Measurements from ENCODE around the gene USP22. TPM values are rescaled to one million over a fixed set of nuclear protein-coding genes. Genes with fewer than 3 reads are reported as not detected.

The USP22 gene
- total RNA-seq, 1 donor from 2014 or later: 257 TPM

DNA sequence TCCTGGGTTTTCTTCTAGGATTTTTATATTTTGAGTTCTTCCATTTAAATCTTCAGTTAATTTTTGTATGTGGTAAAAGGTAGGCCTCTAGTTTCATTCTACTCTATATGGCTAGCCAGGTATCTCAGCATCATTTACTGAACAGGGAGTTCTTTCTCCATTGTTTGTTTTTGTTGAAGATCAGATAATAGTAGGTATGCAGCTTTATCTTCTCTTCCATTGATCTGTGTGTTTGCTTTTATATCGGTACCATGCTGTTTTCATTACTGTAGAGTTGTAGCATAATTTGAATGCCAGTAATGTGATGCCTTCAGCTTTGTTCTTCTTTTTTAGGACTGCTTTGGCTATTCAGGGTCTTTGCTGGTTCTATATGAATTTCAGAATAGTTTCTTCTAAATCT lies 77.3 kb downstream of the USP22 start:
- DNase-seq (ENCODE audit: extremely low spot score, unreplicated experiment): no peak
- Mint-ChIP-seq H3K4me1 (ENCODE audit: unreplicated experiment) (peaks cover 56% of the 10 kb centered on the region), H3K36me3 (ENCODE audit: unreplicated experiment) (peaks cover 56% of the 10 kb centered on the region), H3K4me3 (ENCODE audit: unreplicated experiment) (no peak overlapping the region), H3K27ac (ENCODE audit: unreplicated experiment) (no peak overlapping the region), H3K9me3 (ENCODE audit: unreplicated experiment) (no peaks in the 10 kb centered on the region), H3K27me3 (ENCODE audit: unreplicated experiment) (no peaks in the 10 kb centered on the region)
- TF ChIP-seq, protein P1, sequence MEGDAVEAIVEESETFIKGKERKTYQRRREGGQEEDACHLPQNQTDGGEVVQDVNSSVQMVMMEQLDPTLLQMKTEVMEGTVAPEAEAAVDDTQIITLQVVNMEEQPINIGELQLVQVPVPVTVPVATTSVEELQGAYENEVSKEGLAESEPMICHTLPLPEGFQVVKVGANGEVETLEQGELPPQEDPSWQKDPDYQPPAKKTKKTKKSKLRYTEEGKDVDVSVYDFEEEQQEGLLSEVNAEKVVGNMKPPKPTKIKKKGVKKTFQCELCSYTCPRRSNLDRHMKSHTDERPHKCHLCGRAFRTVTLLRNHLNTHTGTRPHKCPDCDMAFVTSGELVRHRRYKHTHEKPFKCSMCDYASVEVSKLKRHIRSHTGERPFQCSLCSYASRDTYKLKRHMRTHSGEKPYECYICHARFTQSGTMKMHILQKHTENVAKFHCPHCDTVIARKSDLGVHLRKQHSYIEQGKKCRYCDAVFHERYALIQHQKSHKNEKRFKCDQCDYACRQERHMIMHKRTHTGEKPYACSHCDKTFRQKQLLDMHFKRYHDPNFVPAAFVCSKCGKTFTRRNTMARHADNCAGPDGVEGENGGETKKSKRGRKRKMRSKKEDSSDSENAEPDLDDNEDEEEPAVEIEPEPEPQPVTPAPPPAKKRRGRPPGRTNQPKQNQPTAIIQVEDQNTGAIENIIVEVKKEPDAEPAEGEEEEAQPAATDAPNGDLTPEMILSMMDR (IDR thresholded peaks at IDR 0.05): no peak

DNA sequence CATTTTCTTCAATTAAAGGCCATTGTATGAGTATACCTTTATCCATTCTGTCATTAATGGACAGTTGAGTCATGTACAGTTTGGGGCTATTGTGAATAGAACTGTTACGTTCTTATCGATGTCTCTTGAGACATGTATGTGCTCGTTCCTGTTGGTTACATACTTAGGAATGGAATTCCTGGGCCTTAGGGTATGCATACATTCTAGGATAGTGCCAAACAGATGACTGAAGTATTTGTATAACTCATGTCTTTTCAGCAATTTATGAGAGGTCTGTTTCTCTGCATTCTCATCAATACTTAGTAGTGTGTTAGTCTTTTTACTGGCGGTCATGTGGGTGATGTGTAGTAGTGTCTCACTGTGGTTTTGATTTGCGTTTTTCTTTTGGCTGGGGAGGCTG lies 81.2 kb downstream of the USP22 start:
- Mint-ChIP-seq H3K27me3 (ENCODE audit: unreplicated experiment) (no peaks in the 10 kb centered on the region), H3K27ac (ENCODE audit: unreplicated experiment) (peak overlapping the region; percentile 71), H3K9me3 (ENCODE audit: unreplicated experiment) (no peaks in the 10 kb centered on the region), H3K36me3 (ENCODE audit: unreplicated experiment) (peaks cover 68% of the 10 kb centered on the region), H3K4me1 (ENCODE audit: unreplicated experiment) (peaks cover 47% of the 10 kb centered on the region), H3K4me3 (ENCODE audit: unreplicated experiment) (no peak overlapping the region)
- TF ChIP-seq, protein P1 (IDR thresholded peaks at IDR 0.05): no peak
- DNase-seq (ENCODE audit: extremely low spot score, unreplicated experiment): no peak

DNA sequence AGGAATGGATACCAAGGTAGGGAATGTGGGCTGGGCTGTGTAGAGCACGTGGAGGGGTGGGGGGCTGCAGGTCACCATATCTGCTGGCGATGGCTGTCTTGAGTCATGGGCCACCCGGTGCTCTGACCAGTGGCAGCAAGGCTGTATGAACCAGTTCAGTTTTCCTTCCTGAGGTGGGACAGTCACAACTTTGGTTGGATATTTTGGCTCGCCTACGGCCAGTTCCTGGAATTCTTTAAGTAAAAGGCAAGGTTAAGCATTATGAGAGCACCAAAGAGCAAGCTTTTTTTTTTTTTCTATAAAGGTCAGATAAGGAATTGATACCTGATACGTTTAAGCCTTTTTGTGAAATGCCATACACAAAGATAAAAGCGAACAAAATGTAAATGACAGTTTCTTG lies 81.9 kb downstream of the USP22 start:
- TF ChIP-seq, protein P1 (IDR thresholded peaks at IDR 0.05): no peak
- peaks cover 49% of the 10 kb centered on the region for H3K4me1 Mint-ChIP-seq (ENCODE audit: unreplicated experiment)
- H3K27me3 Mint-ChIP-seq (ENCODE audit: unreplicated experiment): no peaks in the 10 kb centered on the region
- H3K27ac Mint-ChIP-seq (ENCODE audit: unreplicated experiment): peak overlapping the region; percentile 71
- H3K4me3 Mint-ChIP-seq (ENCODE audit: unreplicated experiment): no peak overlapping the region
- DNase-seq (ENCODE audit: extremely low spot score, unreplicated experiment): no peak
- peaks cover 72% of the 10 kb centered on the region for H3K36me3 Mint-ChIP-seq (ENCODE audit: unreplicated experiment)
- no peaks in the 10 kb centered on the region for H3K9me3 Mint-ChIP-seq (ENCODE audit: unreplicated experiment)

DNA sequence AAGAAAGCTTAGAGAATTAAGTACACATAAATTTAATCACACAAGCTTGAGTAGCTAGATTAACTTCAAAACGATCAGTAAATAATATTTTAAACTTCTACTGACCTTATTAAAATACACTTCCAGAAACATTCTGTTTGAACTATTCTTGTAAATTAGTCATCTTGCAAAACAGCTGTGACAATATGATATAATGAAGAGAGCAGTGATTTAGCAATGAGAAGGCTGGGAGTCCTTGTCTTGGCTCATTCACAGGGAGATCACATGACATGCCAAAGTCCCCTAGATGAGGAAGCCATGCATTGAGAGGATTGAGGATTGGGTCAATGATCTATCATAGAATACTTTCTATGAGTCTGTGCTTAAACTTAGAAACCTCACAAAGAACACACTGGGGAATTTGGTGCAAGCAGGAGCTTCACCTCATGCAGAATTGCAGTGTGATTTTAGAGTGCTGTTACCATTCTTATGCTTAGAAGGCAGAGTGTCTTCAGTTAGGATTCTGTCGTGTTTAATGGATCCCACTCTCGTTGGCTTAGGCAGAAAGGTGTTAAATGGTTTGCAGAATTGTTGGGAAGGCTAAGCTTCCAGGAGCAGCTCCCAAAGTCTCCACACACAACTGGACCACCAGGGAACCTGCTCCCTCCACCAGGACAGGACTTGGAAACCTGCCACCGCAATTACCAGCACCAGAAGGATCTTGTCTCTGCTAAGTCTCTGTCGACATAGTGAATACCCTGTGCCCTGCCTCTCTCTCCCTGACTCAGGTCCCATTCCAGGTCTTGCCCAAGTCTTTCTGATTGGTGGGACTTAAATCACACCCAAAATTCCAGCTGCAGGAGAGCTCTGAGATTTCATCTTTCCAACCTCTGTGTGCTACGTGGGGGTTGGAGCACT lies 87.1 kb downstream of the USP22 start:
- Mint-ChIP-seq H3K36me3 (ENCODE audit: unreplicated experiment) (peaks cover 56% of the 10 kb centered on the region), H3K27me3 (ENCODE audit: unreplicated experiment) (no peaks in the 10 kb centered on the region), H3K4me3 (ENCODE audit: unreplicated experiment) (no peak overlapping the region), H3K9me3 (ENCODE audit: unreplicated experiment) (no peaks in the 10 kb centered on the region), H3K27ac (ENCODE audit: unreplicated experiment) (peak overlapping the region; percentile 13), H3K4me1 (ENCODE audit: unreplicated experiment) (peaks cover 23% of the 10 kb centered on the region)
- TF ChIP-seq, protein P1 (IDR thresholded peaks at IDR 0.05): no peak
- DNase-seq (ENCODE audit: extremely low spot score, unreplicated experiment): no peak

DNA sequence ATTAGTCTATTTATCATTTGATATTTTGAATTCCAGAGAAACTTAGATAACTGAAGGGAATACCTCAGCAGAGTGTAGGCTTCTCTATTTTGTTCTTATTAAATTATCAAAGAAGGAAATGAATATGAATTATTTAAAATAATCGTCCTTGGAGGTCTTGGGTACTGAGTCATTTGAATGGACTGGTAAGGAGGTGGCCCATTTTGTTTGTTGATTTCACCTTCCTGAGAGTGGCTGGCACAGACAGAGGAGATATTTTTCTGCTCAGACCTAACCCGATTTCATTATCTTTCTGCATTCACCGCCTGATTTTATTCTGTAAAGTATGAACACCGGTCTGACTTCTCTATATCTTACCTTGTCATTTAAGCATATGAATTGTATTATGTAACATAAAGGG lies 88.0 kb downstream of the USP22 start:
- H3K27me3 Mint-ChIP-seq (ENCODE audit: unreplicated experiment): no peaks in the 10 kb centered on the region
- no peaks in the 10 kb centered on the region for H3K9me3 Mint-ChIP-seq (ENCODE audit: unreplicated experiment)
- H3K27ac Mint-ChIP-seq (ENCODE audit: unreplicated experiment): peak overlapping the region; percentile 13
- H3K36me3 Mint-ChIP-seq (ENCODE audit: unreplicated experiment): peaks cover 53% of the 10 kb centered on the region
- H3K4me1 Mint-ChIP-seq (ENCODE audit: unreplicated experiment): peaks cover 17% of the 10 kb centered on the region
- no peak for DNase-seq (ENCODE audit: extremely low spot score, unreplicated experiment)
- TF ChIP-seq, protein P1 (IDR thresholded peaks at IDR 0.05): no peak
- no peak overlapping the region for H3K4me3 Mint-ChIP-seq (ENCODE audit: unreplicated experiment)

All from osteocyte (in vitro differentiated cells).